GM23338 (cell line): ENCODE data around the gene SMURF1. TPM values are rescaled to one million over a fixed set of nuclear protein-coding genes. Genes with fewer than 3 reads are reported as not detected.

ENCODE experiments used
- ATAC-seq: fragments of 200-7000 bp; cut with Tn5 transposase; 3 replicates; pipeline ENCODE4 v1.9.1; 2020
- DNase-seq: peaks from one replicate; pipeline ENCODE4 v3.0.0-alpha.2; 2015; ENCODE audit warnings: low spot score
- H2AFZ ChIP-seq: fragments of 200-600 bp; sonication (generic); 2 replicates; pipeline ENCODE4 v1.8.0; 2016; ENCODE audit warnings: antibody characterized with exemption, mild to moderate bottlenecking, moderate library complexity
- H3F3A ChIP-seq: fragments of 200-600 bp; sonication (generic); replicated peaks from 2 replicates; pipeline ENCODE4 v1.8.0; 2017; ENCODE audit warnings: antibody characterized with exemption, mixed run types, low read depth
- H3K27ac ChIP-seq: fragments of 200-600 bp; sonication (generic); 2 replicates; pipeline ENCODE4 v1.6.1; 2016; ENCODE audit warnings: low read depth
- H3K27me3 ChIP-seq: fragments of 200-600 bp; sonication (generic); 2 replicates; pipeline ENCODE4 v1.8.0; 2016; ENCODE audit warnings: mild to moderate bottlenecking, mixed run types, moderate library complexity; ENCODE audit not compliant: insufficient read depth
- H3K36me3 ChIP-seq: fragments of 200-600 bp; sonication (generic); 2 replicates; pipeline ENCODE4 v1.8.0; 2016; ENCODE audit warnings: mild to moderate bottlenecking; ENCODE audit not compliant: insufficient read depth
- H3K4me1 ChIP-seq: fragments of 200-600 bp; sonication (generic); 2 replicates; pipeline ENCODE4 v1.8.0; 2016; ENCODE audit warnings: mild to moderate bottlenecking, moderate library complexity; ENCODE audit not compliant: insufficient read depth
- H3K4me2 ChIP-seq: fragments of 200-600 bp; sonication (generic); 2 replicates; pipeline ENCODE4 v1.7.1; 2017; ENCODE audit warnings: mixed run types
- H3K4me3 ChIP-seq: fragments of 200-600 bp; sonication (generic); 2 replicates; pipeline ENCODE4 v1.6.1; 2016; ENCODE audit warnings: mixed run types
- H3K79me2 ChIP-seq: fragments of 200-600 bp; sonication (generic); replicated peaks from 2 replicates; pipeline ENCODE4 v1.8.0; 2017; ENCODE audit warnings: mild to moderate bottlenecking; ENCODE audit not compliant: insufficient read depth
- H3K9me2 ChIP-seq: fragments of 200-600 bp; sonication (generic); 2 replicates; pipeline ENCODE4 v1.8.0; 2017; ENCODE audit not compliant: insufficient read depth
- H4K20me1 ChIP-seq: fragments of 200-600 bp; sonication (generic); replicated peaks from 2 replicates; pipeline ENCODE4 v1.8.0; 2017; ENCODE audit warnings: mild to moderate bottlenecking; ENCODE audit not compliant: insufficient read depth
- H3K27ac Mint-ChIP-seq: 2 replicates; pipeline ENCODE4 v1.8.0; 2020; ENCODE audit warnings: inconsistent platforms, mild to moderate bottlenecking, moderate library complexity, mixed read lengths
- H3K27me3 Mint-ChIP-seq: 3 replicates; pipeline ENCODE4 v1.8.0; 2022; ENCODE audit warnings: low read depth, mild to moderate bottlenecking, moderate library complexity, mixed read lengths, inconsistent platforms; ENCODE audit not compliant: insufficient read depth, poor library complexity
- H3K36me3 Mint-ChIP-seq: 3 replicates; pipeline ENCODE4 v1.8.0; 2021; ENCODE audit warnings: low read depth, mild to moderate bottlenecking, inconsistent platforms, moderate library complexity, mixed read lengths
- H3K4me1 Mint-ChIP-seq: 3 replicates; pipeline ENCODE4 v1.8.0; 2020; ENCODE audit warnings: mild to moderate bottlenecking, inconsistent platforms, mixed read lengths
- H3K4me3 Mint-ChIP-seq: 3 replicates; pipeline ENCODE4 v1.8.0; 2021; ENCODE audit warnings: moderate library complexity, mild to moderate bottlenecking, inconsistent platforms, mixed read lengths
- H3K9me3 Mint-ChIP-seq: 3 replicates; pipeline ENCODE4 v1.8.0; 2020; ENCODE audit warnings: moderate library complexity, mild to moderate bottlenecking, inconsistent platforms, mixed read lengths
- EZH2 ChIP-seq: fragments of 200-600 bp; sonication (generic); IDR thresholded peaks from one replicate; pipeline ENCODE4 v1.8.0; 2017; ENCODE audit warnings: antibody characterized with exemption, mild to moderate bottlenecking, low read depth; ENCODE audit not compliant: unreplicated experiment
- JUNB ChIP-seq: IDR thresholded peaks from one replicate; pipeline ENCODE4 v1.6.1; 2016; ENCODE audit warnings: antibody characterized with exemption; ENCODE audit not compliant: unreplicated experiment
- NANOG ChIP-seq: IDR thresholded peaks from 2 replicates; pipeline ENCODE4 v1.6.1; 2016; ENCODE audit warnings: antibody characterized with exemption, borderline replicate concordance
- STAT1 ChIP-seq: IDR thresholded peaks from one replicate; pipeline ENCODE4 v1.6.1; 2016; ENCODE audit warnings: antibody characterized with exemption; ENCODE audit not compliant: unreplicated experiment
- ZNF331 ChIP-seq: fragments of 250-450 bp; sonication (Bioruptor Pico); IDR thresholded peaks from 2 replicates; pipeline ENCODE4 v1.5.0; 2020; ENCODE audit warnings: low read depth, mild to moderate bottlenecking, moderate library complexity
- polyA plus RNA-seq: library from polyadenylated mRNA; unstranded; fragments of >200 nt; fragmentation: Nextera tagmentation; extraction: Ambion mirVana; gene quantifications from 2 replicates; pipeline ENCODE4 v1.2.1, GENCODE V29; 2016
- total RNA-seq: library from RNA; depleted of rRNA; stranded (reverse); fragments of >200 nt; shearing (Covaris generic); gene quantifications from 2 replicates; pipeline ENCODE4 v1.2.3, GENCODE V29; 2014
- TF ChIP-seq, protein P1 (sequence below): IDR thresholded peaks from 2 replicates; pipeline ENCODE4 v1.6.1; 2016; ENCODE audit warnings: antibody characterized with exemption
- TF ChIP-seq, protein P2 (sequence below): IDR thresholded peaks from one replicate; pipeline ENCODE4 v1.6.1; 2018; ENCODE audit warnings: antibody characterized with exemption; ENCODE audit not compliant: unreplicated experiment
- TF ChIP-seq, protein P3 (sequence below): fragments of 250-450 bp; sonication (Bioruptor Pico); IDR thresholded peaks from 2 replicates; pipeline ENCODE4 v1.5.0; 2020; ENCODE audit warnings: mild to moderate bottlenecking, moderate library complexity

The SMURF1 gene
- total and polyA plus RNA-seq, 2 experiments from 2014 or later, result 5.8 to 23.9 TPM

DNA sequence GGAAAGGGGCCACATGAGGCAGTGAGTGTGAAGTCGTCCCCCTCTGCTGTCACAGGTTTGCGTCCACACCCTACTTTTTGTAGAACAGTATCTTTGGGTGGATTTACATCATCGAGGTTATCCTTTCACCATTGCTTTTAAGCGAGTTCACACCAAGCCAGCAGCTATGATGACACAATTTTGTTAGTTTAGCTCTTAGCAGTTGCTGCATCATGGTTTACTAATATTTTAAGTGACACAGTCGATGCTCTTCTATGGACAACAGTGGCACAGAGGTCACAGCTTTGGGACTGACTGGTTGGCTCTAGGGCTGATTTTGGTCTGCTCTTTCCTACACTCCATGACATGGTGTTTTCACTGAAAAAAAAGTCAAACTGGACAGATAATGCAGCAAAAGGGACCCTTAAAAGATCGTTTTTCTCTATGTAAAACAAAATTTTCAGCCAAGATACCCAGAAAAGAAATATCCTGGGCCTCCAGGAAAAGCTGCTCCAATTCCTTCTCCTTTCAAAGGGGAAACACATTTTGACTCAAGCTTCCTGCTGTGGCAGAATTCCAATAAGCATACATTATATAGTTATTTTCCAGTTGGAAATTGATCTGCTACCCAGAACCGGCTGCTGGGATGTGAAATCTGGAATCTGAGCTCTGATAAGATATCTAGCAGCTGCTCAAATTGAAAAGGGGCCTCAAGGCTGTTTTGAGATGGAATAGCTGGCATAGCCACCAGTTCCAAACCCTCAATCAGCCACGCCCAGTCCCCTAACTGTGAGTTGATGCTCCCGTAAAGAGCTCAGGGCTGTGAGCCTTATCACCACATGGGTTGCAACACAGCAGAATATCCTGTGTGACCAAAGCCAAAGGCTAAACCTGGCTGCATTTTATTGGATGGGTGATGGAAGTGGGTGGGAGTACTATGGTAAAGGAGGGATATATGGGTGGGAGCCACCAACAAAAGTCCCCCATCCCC, 114.2 kb downstream of the SMURF1 start:
- TF ChIP-seq, protein P1, sequence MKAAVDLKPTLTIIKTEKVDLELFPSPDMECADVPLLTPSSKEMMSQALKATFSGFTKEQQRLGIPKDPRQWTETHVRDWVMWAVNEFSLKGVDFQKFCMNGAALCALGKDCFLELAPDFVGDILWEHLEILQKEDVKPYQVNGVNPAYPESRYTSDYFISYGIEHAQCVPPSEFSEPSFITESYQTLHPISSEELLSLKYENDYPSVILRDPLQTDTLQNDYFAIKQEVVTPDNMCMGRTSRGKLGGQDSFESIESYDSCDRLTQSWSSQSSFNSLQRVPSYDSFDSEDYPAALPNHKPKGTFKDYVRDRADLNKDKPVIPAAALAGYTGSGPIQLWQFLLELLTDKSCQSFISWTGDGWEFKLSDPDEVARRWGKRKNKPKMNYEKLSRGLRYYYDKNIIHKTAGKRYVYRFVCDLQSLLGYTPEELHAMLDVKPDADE, result no peak
- Histone ChIP-seq H4K20me1 (peaks cover 14% of the 10 kb centered on the region; the same call in 1 of the 2 replicates), H3K27ac (no peak overlapping the region), H3F3A (no peaks in the 10 kb centered on the region), H3K79me2 (no peaks in the 10 kb centered on the region), H3K4me2 (no peak overlapping the region), H3K36me3 (peaks cover 32% of the 10 kb centered on the region), H2AFZ (no peak overlapping the region), H3K9me2 (no peaks in the 10 kb centered on the region), H3K27me3 (no peaks in the 10 kb centered on the region), H3K4me3 (no peak overlapping the region), H3K4me1 (no peaks in the 10 kb centered on the region)
- Mint-ChIP-seq H3K36me3 (peaks cover 67% of the 10 kb centered on the region), H3K9me3 (no peaks in the 10 kb centered on the region), H3K27me3 (peaks cover 6% of the 10 kb centered on the region), H3K4me1 (peaks cover 11% of the 10 kb centered on the region), H3K4me3 (no peak overlapping the region), H3K27ac (peak overlapping the region; percentile 72)
- ATAC-seq (no peak), DNase-seq (no peak)

DNA sequence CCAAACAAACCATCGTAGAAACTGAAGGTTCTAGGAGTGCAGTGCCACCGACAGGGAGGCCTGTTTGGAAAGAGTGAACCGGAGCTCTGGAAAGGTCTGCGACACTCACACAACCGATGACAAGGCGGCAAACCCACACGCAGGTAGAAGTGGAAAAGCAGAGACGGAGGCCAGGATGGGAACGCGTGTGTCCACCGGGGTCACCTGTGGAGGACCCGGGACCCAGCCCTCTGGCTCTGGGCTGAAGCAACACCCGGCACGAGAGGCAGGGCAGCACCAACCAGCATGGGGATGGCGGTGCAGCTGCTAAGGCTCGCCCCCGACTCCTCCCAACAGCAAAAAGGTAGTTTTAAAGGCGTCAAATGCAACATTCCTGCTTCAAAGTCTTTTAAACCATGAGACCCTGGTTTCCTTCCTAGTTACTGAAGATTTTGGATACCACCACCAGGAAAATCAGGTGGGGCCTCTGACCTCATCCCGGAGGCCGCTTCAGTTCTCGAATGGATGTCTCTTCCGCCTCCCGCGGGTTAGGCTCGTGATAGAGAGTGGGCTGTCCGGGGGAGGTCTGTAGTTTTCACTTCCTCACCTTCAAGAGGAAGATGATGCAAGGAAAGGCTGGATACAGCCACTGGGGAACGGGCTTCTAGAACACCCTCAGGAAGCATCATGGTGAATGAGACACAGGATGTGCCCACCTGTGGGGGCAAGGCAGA, 115.5 kb downstream of the SMURF1 start:
- no peak overlapping the region for H3K27ac ChIP-seq
- H3K4me1 Mint-ChIP-seq, result peaks cover 11% of the 10 kb centered on the region
- H3K79me2 ChIP-seq, result no peaks in the 10 kb centered on the region
- no peaks in the 10 kb centered on the region for H3K27me3 Mint-ChIP-seq
- H3K4me3 Mint-ChIP-seq, result no peak overlapping the region
- no peaks in the 10 kb centered on the region for H3K4me1 ChIP-seq
- no peak overlapping the region for H3K4me2 ChIP-seq
- no peaks in the 10 kb centered on the region for H3K27me3 ChIP-seq
- H3F3A ChIP-seq, result no peaks in the 10 kb centered on the region
- H2AFZ ChIP-seq, result no peak overlapping the region
- H3K36me3 ChIP-seq, result peaks cover 31% of the 10 kb centered on the region
- no peaks in the 10 kb centered on the region for H3K9me3 Mint-ChIP-seq
- peaks cover 14% of the 10 kb centered on the region; the same call in 1 of the 2 replicates for H4K20me1 ChIP-seq
- H3K4me3 ChIP-seq, result no peak overlapping the region
- DNase-seq (no peak), ATAC-seq (peak; percentile 48)
- no peaks in the 10 kb centered on the region for H3K9me2 ChIP-seq
- H3K27ac Mint-ChIP-seq, result peak overlapping the region; percentile 72
- H3K36me3 Mint-ChIP-seq, result peaks cover 56% of the 10 kb centered on the region
- TF ChIP-seq STAT1 (no peak), NANOG (no peak), JUNB (no peak), EZH2 (no peak), ZNF331 (no peak)
- TF ChIP-seq, protein P2, sequence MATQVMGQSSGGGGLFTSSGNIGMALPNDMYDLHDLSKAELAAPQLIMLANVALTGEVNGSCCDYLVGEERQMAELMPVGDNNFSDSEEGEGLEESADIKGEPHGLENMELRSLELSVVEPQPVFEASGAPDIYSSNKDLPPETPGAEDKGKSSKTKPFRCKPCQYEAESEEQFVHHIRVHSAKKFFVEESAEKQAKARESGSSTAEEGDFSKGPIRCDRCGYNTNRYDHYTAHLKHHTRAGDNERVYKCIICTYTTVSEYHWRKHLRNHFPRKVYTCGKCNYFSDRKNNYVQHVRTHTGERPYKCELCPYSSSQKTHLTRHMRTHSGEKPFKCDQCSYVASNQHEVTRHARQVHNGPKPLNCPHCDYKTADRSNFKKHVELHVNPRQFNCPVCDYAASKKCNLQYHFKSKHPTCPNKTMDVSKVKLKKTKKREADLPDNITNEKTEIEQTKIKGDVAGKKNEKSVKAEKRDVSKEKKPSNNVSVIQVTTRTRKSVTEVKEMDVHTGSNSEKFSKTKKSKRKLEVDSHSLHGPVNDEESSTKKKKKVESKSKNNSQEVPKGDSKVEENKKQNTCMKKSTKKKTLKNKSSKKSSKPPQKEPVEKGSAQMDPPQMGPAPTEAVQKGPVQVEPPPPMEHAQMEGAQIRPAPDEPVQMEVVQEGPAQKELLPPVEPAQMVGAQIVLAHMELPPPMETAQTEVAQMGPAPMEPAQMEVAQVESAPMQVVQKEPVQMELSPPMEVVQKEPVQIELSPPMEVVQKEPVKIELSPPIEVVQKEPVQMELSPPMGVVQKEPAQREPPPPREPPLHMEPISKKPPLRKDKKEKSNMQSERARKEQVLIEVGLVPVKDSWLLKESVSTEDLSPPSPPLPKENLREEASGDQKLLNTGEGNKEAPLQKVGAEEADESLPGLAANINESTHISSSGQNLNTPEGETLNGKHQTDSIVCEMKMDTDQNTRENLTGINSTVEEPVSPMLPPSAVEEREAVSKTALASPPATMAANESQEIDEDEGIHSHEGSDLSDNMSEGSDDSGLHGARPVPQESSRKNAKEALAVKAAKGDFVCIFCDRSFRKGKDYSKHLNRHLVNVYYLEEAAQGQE, result no peak
- TF ChIP-seq, protein P3, sequence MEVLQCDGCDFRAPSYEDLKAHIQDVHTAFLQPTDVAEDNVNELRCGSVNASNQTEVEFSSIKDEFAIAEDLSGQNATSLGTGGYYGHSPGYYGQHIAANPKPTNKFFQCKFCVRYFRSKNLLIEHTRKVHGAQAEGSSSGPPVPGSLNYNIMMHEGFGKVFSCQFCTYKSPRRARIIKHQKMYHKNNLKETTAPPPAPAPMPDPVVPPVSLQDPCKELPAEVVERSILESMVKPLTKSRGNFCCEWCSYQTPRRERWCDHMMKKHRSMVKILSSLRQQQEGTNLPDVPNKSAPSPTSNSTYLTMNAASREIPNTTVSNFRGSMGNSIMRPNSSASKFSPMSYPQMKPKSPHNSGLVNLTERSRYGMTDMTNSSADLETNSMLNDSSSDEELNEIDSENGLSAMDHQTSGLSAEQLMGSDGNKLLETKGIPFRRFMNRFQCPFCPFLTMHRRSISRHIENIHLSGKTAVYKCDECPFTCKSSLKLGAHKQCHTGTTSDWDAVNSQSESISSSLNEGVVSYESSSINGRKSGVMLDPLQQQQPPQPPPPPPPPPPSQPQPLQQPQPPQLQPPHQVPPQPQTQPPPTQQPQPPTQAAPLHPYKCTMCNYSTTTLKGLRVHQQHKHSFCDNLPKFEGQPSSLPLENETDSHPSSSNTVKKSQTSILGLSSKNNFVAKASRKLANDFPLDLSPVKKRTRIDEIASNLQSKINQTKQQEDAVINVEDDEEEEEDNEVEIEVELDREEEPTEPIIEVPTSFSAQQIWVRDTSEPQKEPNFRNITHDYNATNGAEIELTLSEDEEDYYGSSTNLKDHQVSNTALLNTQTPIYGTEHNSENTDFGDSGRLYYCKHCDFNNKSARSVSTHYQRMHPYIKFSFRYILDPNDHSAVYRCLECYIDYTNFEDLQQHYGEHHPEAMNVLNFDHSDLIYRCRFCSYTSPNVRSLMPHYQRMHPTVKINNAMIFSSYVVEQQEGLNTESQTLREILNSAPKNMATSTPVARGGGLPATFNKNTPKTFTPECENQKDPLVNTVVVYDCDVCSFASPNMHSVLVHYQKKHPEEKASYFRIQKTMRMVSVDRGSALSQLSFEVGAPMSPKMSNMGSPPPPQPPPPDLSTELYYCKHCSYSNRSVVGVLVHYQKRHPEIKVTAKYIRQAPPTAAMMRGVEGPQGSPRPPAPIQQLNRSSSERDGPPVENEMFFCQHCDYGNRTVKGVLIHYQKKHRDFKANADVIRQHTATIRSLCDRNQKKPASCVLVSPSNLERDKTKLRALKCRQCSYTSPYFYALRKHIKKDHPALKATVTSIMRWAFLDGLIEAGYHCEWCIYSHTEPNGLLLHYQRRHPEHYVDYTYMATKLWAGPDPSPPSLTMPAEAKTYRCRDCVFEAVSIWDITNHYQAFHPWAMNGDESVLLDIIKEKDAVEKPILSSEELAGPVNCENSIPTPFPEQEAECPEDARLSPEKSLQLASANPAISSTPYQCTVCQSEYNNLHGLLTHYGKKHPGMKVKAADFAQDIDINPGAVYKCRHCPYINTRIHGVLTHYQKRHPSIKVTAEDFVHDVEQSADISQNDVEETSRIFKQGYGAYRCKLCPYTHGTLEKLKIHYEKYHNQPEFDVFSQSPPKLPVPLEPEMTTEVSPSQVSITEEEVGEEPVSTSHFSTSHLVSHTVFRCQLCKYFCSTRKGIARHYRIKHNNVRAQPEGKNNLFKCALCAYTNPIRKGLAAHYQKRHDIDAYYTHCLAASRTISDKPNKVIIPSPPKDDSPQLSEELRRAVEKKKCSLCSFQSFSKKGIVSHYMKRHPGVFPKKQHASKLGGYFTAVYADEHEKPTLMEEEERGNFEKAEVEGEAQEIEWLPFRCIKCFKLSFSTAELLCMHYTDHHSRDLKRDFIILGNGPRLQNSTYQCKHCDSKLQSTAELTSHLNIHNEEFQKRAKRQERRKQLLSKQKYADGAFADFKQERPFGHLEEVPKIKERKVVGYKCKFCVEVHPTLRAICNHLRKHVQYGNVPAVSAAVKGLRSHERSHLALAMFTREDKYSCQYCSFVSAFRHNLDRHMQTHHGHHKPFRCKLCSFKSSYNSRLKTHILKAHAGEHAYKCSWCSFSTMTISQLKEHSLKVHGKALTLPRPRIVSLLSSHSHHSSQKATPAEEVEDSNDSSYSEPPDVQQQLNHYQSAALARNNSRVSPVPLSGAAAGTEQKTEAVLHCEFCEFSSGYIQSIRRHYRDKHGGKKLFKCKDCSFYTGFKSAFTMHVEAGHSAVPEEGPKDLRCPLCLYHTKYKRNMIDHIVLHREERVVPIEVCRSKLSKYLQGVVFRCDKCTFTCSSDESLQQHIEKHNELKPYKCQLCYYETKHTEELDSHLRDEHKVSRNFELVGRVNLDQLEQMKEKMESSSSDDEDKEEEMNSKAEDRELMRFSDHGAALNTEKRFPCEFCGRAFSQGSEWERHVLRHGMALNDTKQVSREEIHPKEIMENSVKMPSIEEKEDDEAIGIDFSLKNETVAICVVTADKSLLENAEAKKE, result no peak
